IMR-90 (cell line): ENCODE measurements around the gene ZNF19. TPM values are rescaled to one million over a fixed set of nuclear protein-coding genes. Genes with fewer than 3 reads are reported as not detected.
A peak's percentile ranks its signal among the peaks of the same experiment; 100 is the strongest.

ENCODE experiments used
- ATAC-seq: fragments of 200-7000 bp; cut with Tn5 transposase; 2 replicates; pipeline ENCODE4 v1.9.1; 2020; ENCODE audit warnings: low read depth, mild to moderate bottlenecking, moderate library complexity
- BruUV-seq: library from RNA; stranded (reverse); fragments of 400-500 nt; replicated peaks from 2 replicates; lab custom pipeline; 2021; lab: Mats Ljungman, UMichigan
- CTCF ChIA-PET: fragments of 300-600 bp; formaldehyde crosslinking; extraction: SDS; loops from one replicate; lab custom pipeline; 2021; ENCODE audit warnings: antibody characterized with exemption; lab: Yijun Ruan, JAX
- POLR2A ChIA-PET: fragments of 300-600 bp; sonication (Branson Sonifier 250); formaldehyde crosslinking; loops from one replicate; lab custom pipeline; 2022; ENCODE audit warnings: antibody characterized with exemption; ENCODE audit not compliant: unreplicated experiment; lab: Charles Lee
- DNase-seq: peaks from one replicate; pipeline ENCODE4 v3.0.0; 2013
- H2AFZ ChIP-seq: replicated peaks from 2 replicates; pipeline ENCODE3; 2013; ENCODE audit warnings: low read length, mild to moderate bottlenecking; ENCODE audit not compliant: poor library complexity
- H2AK5ac ChIP-seq: 2 replicates; pipeline ENCODE4 v1.6.1; 2013; ENCODE audit warnings: low read depth, low read length, inconsistent platforms
- H2AK9ac ChIP-seq: replicated peaks from 2 replicates; pipeline ENCODE3; 2013; ENCODE audit warnings: mild to moderate bottlenecking, low read depth, low read length, moderate library complexity; ENCODE audit not compliant: poor library complexity
- H2BK120ac ChIP-seq: 2 replicates; pipeline ENCODE4 v1.6.1; 2013; ENCODE audit warnings: low read depth, low read length, inconsistent platforms
- H2BK15ac ChIP-seq: 3 replicates; pipeline ENCODE4 v1.6.1; 2013; ENCODE audit warnings: low read depth, low read length, inconsistent platforms
- H2BK20ac ChIP-seq: 2 replicates; pipeline ENCODE4 v1.6.1; 2013; ENCODE audit warnings: low read depth, mild to moderate bottlenecking, inconsistent platforms, low read length, moderate library complexity
- H2BK5ac ChIP-seq: 2 replicates; pipeline ENCODE4 v1.6.1; 2013; ENCODE audit warnings: mild to moderate bottlenecking, low read depth, low read length, inconsistent platforms; ENCODE audit not compliant: poor library complexity, severe bottlenecking
- H3K14ac ChIP-seq: replicated peaks from 2 replicates; pipeline ENCODE4 v1.6.1; 2013; ENCODE audit warnings: low read depth, low read length, inconsistent platforms
- H3K18ac ChIP-seq: 2 replicates; pipeline ENCODE4 v1.6.1; 2013; ENCODE audit warnings: low read depth, low read length, control low read depth
- H3K23ac ChIP-seq: 2 replicates; pipeline ENCODE4 v1.6.1; 2013; ENCODE audit warnings: low read depth, low read length, inconsistent platforms
- H3K27ac ChIP-seq: 2 replicates; pipeline ENCODE4 v1.5.1; 2013; ENCODE audit warnings: mild to moderate bottlenecking, control low read depth, low read length; ENCODE audit not compliant: insufficient read depth
- H3K27me3 ChIP-seq: 2 replicates; pipeline ENCODE4 v1.6.1; 2013; ENCODE audit warnings: low read length; ENCODE audit not compliant: control insufficient read depth, insufficient read depth
- H3K36me3 ChIP-seq: 2 replicates; pipeline ENCODE4 v1.6.1; 2013; ENCODE audit warnings: low read length, mixed read lengths; ENCODE audit not compliant: control insufficient read depth, insufficient read depth
- H3K4ac ChIP-seq: 2 replicates; pipeline ENCODE4 v1.6.1; 2013; ENCODE audit warnings: low read depth, low read length, inconsistent platforms
- H3K4me1 ChIP-seq: 2 replicates; pipeline ENCODE4 v1.6.1; 2013; ENCODE audit warnings: low read length, mixed read lengths; ENCODE audit not compliant: control insufficient read depth, insufficient read depth
- H3K4me2 ChIP-seq: 2 replicates; pipeline ENCODE4 v1.6.1; 2013; ENCODE audit warnings: low read depth, mild to moderate bottlenecking, control low read depth, low read length, moderate library complexity
- H3K4me3 ChIP-seq: 2 replicates; pipeline ENCODE4 v1.5.1; 2013; ENCODE audit warnings: low read depth, mild to moderate bottlenecking, control low read depth, low read length, moderate library complexity; ENCODE audit not compliant: insufficient read depth
- H3K56ac ChIP-seq: 2 replicates; pipeline ENCODE4 v1.6.1; 2013; ENCODE audit warnings: low read length, inconsistent platforms; ENCODE audit not compliant: insufficient read depth; ENCODE audit errors: extremely low read depth
- H3K79me1 ChIP-seq, 2 experiments: 2 replicates each; pipeline ENCODE4 v1.6.1; 2013; ENCODE audit warnings: low read length in 2 of 2, inconsistent platforms in 1 of 2, low read depth in 1 of 2
- H3K9ac ChIP-seq: 2 replicates; pipeline ENCODE4 v1.6.1; 2013; ENCODE audit warnings: low read depth, low read length, control low read depth
- H3K9me1 ChIP-seq: 2 replicates; pipeline ENCODE4 v1.6.1; 2013; ENCODE audit warnings: low read length, inconsistent platforms; ENCODE audit not compliant: insufficient read depth
- H3K9me3 ChIP-seq: 2 replicates; pipeline ENCODE4 v1.6.1; 2013; ENCODE audit warnings: low read length; ENCODE audit not compliant: control insufficient read depth, insufficient read depth
- H4K20me1 ChIP-seq: 2 replicates; pipeline ENCODE4 v1.6.1; 2013; ENCODE audit warnings: low read length, inconsistent platforms; ENCODE audit not compliant: insufficient read depth
- H4K5ac ChIP-seq: 2 replicates; pipeline ENCODE4 v1.6.1; 2013; ENCODE audit warnings: mild to moderate bottlenecking, low read depth, low read length, control low read depth
- H4K8ac ChIP-seq, 2 experiments: 2 replicates each; pipeline ENCODE4 v1.6.1; 2013; ENCODE audit warnings: low read depth in 2 of 2, low read length in 2 of 2, control low read depth in 1 of 2, inconsistent platforms in 1 of 2
- H4K91ac ChIP-seq: 2 replicates; pipeline ENCODE4 v1.6.1; 2013; ENCODE audit warnings: low read depth, low read length, inconsistent platforms; ENCODE audit not compliant: insufficient read depth
- CEBPB ChIP-seq: IDR thresholded peaks from 2 replicates; pipeline ENCODE4 v1.6.1; 2012; ENCODE audit warnings: low read depth, low read length, improper control_type of control experiment
- MAFK ChIP-seq: IDR thresholded peaks from 2 replicates; pipeline ENCODE4 v1.6.1; 2012; ENCODE audit warnings: low read depth, low read length, improper control_type of control experiment
- NFE2L2 ChIP-seq: fragments of 150-350 bp; IDR thresholded peaks from 2 replicates; pipeline ENCODE4 v1.6.1; 2016; ENCODE audit warnings: low read depth, mild to moderate bottlenecking, low read length
- POLR2A ChIP-seq: IDR thresholded peaks from 2 replicates; pipeline ENCODE4 v1.6.1; 2012; ENCODE audit warnings: mild to moderate bottlenecking, low read depth, low read length
- RCOR1 ChIP-seq: IDR thresholded peaks from 2 replicates; pipeline ENCODE4 v1.6.1; 2012; ENCODE audit warnings: mild to moderate bottlenecking, low read length, improper control_type of control experiment; ENCODE audit not compliant: insufficient replicate concordance
- RFX5 ChIP-seq: IDR thresholded peaks from 2 replicates; pipeline ENCODE4 v1.8.0; 2012; ENCODE audit warnings: low read depth, mild to moderate bottlenecking, low read length, moderate library complexity
- whole genome bisulfite sequencing, 2 experiments: methylation state at CpG; one replicate each; pipeline versions ENCODE4 v1.1.5 to v1.1.7; 2013; ENCODE audit warnings: missing lambda C conversion rate in 2 of 2; ENCODE audit not compliant: insufficient read length in 1 of 2; ENCODE audit errors: extremely low coverage in 2 of 2; 5-methylcytosine and 5-hydroxymethylcytosine counted together
- dilution Hi-C: fragments of 300-500 bp; cut with HindIII; formaldehyde crosslinking; loops from one replicate; pipeline ENCODE4 v1.14.3; 2018; ENCODE audit warnings: low sequenced_read_pairs; ENCODE audit not compliant: unreplicated experiment
- in situ Hi-C: fragments of 300-500 bp; cut with MboI; formaldehyde crosslinking; loops from 3 replicates; pipeline ENCODE4 v1.14.3; 2019; ENCODE audit warnings: low sequenced_read_pairs, inconsistent platforms, mixed read lengths
- intact Hi-C: fragments of 100-400 bp; cut with micrococcal nuclease; formaldehyde crosslinking; loops from 2 replicates; pipeline ENCODE4 v1.10.0; 2022
- polyA plus RNA-seq, 3 experiments: library from polyadenylated mRNA; depleted of rRNA; stranded (reverse); fragments of >200 nt; gene quantifications; 2 replicates each; pipeline ENCODE4 v1.2.3, GENCODE V29; 2012; ENCODE audit warnings: low replicate concordance in 1 of 3
- total RNA-seq: library from RNA; depleted of rRNA; stranded (reverse); fragments of >200 nt; gene quantifications from 2 replicates; pipeline ENCODE4 v1.2.3, GENCODE V29; 2012
- TF ChIP-seq, protein P1 (sequence below): fragments of 150-350 bp; IDR thresholded peaks from 2 replicates; pipeline ENCODE4 v1.6.1; 2017; ENCODE audit warnings: mild to moderate bottlenecking, antibody characterized with exemption, low read length, low read depth

ZNF19 gene
- total and polyA plus RNA-seq, 2 of the 4 experiments (the other 2 are of a cell fraction): 0.89 to 2.9 TPM

DNA sequence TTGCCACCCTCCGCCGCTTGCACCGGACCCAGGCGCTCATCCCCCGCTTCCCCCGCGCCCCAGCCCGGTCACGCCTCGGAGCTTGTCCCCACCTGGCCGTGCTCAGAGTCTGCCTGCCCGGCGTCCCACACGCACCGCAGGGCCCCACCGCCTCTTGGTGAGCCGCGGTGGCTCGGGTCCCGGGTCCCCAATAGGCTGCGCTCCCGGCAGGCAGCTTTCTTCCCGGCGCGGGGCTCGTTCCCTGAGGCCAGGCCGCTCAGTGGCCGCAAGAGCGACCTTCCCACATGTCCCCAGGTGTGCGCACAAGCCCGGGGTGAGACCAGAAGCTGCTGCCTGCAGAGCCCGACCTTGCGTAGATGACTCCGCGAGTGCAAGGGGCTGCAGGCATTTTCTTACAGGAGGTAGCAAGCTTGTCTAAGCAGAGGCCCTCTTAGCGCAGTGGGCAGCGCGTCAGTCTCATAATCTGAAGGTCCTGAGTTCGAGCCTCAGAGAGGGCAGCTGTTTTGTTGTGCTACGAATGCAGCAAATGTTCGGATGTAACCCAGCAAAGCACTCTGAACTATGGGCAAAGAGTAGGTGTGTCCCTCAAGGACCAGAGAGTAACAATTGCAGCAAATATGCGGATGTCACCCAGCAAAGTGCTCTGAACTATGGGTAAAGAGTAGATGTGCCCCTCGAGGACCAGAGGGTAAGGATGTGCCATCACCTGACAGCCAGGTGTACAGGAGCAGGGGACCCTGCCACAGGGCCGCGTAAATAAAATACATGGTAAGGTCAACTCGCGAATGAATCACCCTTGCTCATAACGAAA, 62.9 kb downstream of the ZNF19 start:
- intact Hi-C loops: no loop called here
- no peaks in the 10 kb centered on the region for H3K9me3 ChIP-seq
- 5% methylated on average over 35 of the region's 48 CpGs; no CpG with 5 or more reads in 1 of the 2 experiments for WGBS, 2 experiments
- peak overlapping the region; percentile 77 for H2AFZ ChIP-seq
- in situ Hi-C loops: no loop called here
- H3K14ac ChIP-seq: no peak overlapping the region
- no peak overlapping the region for H3K23ac ChIP-seq
- BruUV-seq: no TSS peak
- H3K4ac ChIP-seq: no peak overlapping the region
- H2AK5ac ChIP-seq: no peak overlapping the region
- H4K91ac ChIP-seq: no peak overlapping the region
- H3K4me3 ChIP-seq: peak overlapping the region; percentile 17; the same call in 1 of the 2 replicates
- DNase-seq (peak; percentile 90), ATAC-seq (peak; percentile 93)
- TF ChIP-seq POLR2A: no peak
- TF ChIP-seq, protein P1, sequence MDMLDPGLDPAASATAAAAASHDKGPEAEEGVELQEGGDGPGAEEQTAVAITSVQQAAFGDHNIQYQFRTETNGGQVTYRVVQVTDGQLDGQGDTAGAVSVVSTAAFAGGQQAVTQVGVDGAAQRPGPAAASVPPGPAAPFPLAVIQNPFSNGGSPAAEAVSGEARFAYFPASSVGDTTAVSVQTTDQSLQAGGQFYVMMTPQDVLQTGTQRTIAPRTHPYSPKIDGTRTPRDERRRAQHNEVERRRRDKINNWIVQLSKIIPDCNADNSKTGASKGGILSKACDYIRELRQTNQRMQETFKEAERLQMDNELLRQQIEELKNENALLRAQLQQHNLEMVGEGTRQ: 0 out of 2 replicates have a peak, but pooled peaks have one; percentile 12
- TF ChIP-seq MAFK: no peak
- no peak for TF ChIP-seq RCOR1
- no peak for TF ChIP-seq CEBPB
- no peak for TF ChIP-seq NFE2L2
- TF ChIP-seq RFX5: no peak
- H2AK9ac ChIP-seq: no peak overlapping the region
- no peak overlapping the region for H3K18ac ChIP-seq
- H3K27ac ChIP-seq: no peak overlapping the region
- no peak overlapping the region for H2BK20ac ChIP-seq
- H4K20me1 ChIP-seq: no peaks in the 10 kb centered on the region
- POLR2A ChIA-PET: no interaction called here
- no peaks in the 10 kb centered on the region for H3K4me1 ChIP-seq
- H2BK15ac ChIP-seq: no peak overlapping the region
- H3K4me2 ChIP-seq: peak overlapping the region; percentile 40
- no peak overlapping the region for H3K56ac ChIP-seq
- no peak overlapping the region for H3K9ac ChIP-seq
- H3K27me3 ChIP-seq: peaks cover 20% of the 10 kb centered on the region
- no peak overlapping the region for H2BK120ac ChIP-seq
- CTCF ChIA-PET: no interaction called here
- H4K5ac ChIP-seq: no peak overlapping the region
- no peak overlapping the region for H4K8ac ChIP-seq
- no peaks in the 10 kb centered on the region for H3K36me3 ChIP-seq
- H2BK5ac ChIP-seq: no peak overlapping the region
- H3K9me1 ChIP-seq: no peaks in the 10 kb centered on the region
- dilution Hi-C loops: no loop called here
- no peaks in the 10 kb centered on the region for H3K79me1 ChIP-seq
